Parathyroid adenoma (tissue), 2 donors: ENCODE measurements around the gene CLASP1.

Experiments
- H2AFZ ChIP-seq: fragments of 300-600 bp; sonication (generic); one replicate; pipeline ENCODE4 v1.7.0; 2017; ENCODE audit warnings: antibody characterized with exemption, mild to moderate bottlenecking
- H3K27ac ChIP-seq: fragments of 300-600 bp; sonication (generic); one replicate; pipeline ENCODE4 v1.7.0; 2017
- H3K27me3 ChIP-seq: fragments of 300-600 bp; sonication (generic); one replicate; pipeline ENCODE4 v1.7.0; 2017; ENCODE audit warnings: low read length; ENCODE audit not compliant: control insufficient read depth, insufficient read depth
- H3K36me3 ChIP-seq: fragments of 300-600 bp; sonication (generic); one replicate; pipeline ENCODE4 v1.7.0; 2017; ENCODE audit warnings: low read length; ENCODE audit not compliant: control insufficient read depth, insufficient read depth
- H3K4me1 ChIP-seq: fragments of 300-600 bp; sonication (generic); one replicate; pipeline ENCODE4 v1.7.0; 2017; ENCODE audit warnings: control low read depth
- H3K4me2 ChIP-seq: fragments of 300-600 bp; sonication (generic); one replicate; pipeline ENCODE4 v1.7.0; 2017; ENCODE audit warnings: low read length
- H3K4me3 ChIP-seq: fragments of 300-600 bp; sonication (generic); one replicate; pipeline ENCODE4 v1.7.0; 2017; ENCODE audit warnings: low read depth, low read length
- H3K79me2 ChIP-seq: fragments of 300-600 bp; sonication (generic); one replicate; pipeline ENCODE4 v1.7.0; 2017; ENCODE audit warnings: control low read depth
- H3K9ac ChIP-seq: fragments of 300-600 bp; sonication (generic); one replicate; pipeline ENCODE4 v1.7.0; 2017; ENCODE audit warnings: mild to moderate bottlenecking
- H3K9me3 ChIP-seq: fragments of 300-600 bp; sonication (generic); one replicate; pipeline ENCODE4 v1.7.0; 2017; ENCODE audit warnings: low read length; ENCODE audit not compliant: control insufficient read depth
- TF ChIP-seq, protein P1 (sequence below): fragments of 300-600 bp; sonication (generic); IDR thresholded peaks from one replicate; pipeline ENCODE4 v1.7.0; 2017; ENCODE audit warnings: antibody characterized with exemption, mild to moderate bottlenecking
- donor health status: primary hyperparathyroidism.

The CLASP1 gene

DNA sequence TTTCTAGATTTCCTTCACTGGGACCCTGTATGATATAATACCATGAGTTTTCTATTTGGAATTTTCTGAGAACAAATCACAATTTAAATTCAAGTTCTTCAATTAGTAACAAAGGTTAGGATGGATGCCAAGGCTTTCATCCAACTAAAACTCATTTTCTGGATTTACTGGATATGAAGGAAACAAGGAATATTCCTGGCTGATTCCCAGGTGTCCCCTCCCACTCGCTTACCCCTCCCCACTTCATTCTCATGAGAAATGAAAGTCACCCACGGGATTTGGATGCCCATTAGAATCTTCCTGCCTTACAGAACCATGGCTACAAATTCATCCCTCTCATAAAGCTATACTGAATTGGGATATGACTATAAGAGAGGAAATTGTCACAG is 78.6 kb downstream of the CLASP1 start:
- H3K4me1 ChIP-seq: peaks cover 6% of the 10 kb centered on the region
- TF ChIP-seq, protein P1, sequence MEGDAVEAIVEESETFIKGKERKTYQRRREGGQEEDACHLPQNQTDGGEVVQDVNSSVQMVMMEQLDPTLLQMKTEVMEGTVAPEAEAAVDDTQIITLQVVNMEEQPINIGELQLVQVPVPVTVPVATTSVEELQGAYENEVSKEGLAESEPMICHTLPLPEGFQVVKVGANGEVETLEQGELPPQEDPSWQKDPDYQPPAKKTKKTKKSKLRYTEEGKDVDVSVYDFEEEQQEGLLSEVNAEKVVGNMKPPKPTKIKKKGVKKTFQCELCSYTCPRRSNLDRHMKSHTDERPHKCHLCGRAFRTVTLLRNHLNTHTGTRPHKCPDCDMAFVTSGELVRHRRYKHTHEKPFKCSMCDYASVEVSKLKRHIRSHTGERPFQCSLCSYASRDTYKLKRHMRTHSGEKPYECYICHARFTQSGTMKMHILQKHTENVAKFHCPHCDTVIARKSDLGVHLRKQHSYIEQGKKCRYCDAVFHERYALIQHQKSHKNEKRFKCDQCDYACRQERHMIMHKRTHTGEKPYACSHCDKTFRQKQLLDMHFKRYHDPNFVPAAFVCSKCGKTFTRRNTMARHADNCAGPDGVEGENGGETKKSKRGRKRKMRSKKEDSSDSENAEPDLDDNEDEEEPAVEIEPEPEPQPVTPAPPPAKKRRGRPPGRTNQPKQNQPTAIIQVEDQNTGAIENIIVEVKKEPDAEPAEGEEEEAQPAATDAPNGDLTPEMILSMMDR: no peak
- no peak overlapping the region for H3K4me3 ChIP-seq
- no peaks in the 10 kb centered on the region for H3K9me3 ChIP-seq
- H3K9ac ChIP-seq: no peak overlapping the region
- peaks cover 13% of the 10 kb centered on the region for H3K79me2 ChIP-seq
- H3K27ac ChIP-seq: no peak overlapping the region
- H3K4me2 ChIP-seq: no peak overlapping the region
- H3K36me3 ChIP-seq: no peaks in the 10 kb centered on the region
- no peak overlapping the region for H2AFZ ChIP-seq
- no peaks in the 10 kb centered on the region for H3K27me3 ChIP-seq

DNA sequence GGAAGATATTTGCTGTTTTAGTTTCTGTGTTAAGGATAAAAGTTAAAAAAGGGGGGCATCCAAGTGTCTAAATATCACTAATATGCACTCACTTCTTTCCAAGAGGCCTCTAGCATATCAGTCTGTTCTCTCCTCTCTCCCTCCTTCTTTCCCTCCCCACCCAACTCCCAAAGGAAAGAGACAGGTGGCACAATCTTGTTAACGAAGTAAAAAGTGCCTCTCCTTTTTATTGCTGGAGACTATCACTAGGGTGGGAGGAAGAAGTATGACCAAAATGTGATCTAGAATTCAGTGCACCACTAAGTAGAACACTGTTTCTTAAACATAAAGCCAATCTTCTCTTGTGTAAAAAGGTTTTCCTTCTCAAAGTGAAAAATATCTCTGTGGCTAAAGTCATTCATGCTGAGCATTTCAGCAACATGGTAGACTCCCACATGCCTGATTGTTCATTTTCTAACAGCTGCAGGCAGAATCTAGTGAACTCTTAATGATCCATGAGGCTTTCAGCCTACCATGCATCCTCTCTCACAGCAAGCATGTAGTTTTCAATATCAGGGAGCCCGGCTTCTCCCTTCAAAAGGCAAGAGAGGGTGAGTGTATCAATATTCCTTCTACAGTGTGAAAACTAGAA is 79.1 kb downstream of the CLASP1 start:
- no peak overlapping the region for H3K27ac ChIP-seq
- peaks cover 11% of the 10 kb centered on the region for H3K4me1 ChIP-seq

DNA sequence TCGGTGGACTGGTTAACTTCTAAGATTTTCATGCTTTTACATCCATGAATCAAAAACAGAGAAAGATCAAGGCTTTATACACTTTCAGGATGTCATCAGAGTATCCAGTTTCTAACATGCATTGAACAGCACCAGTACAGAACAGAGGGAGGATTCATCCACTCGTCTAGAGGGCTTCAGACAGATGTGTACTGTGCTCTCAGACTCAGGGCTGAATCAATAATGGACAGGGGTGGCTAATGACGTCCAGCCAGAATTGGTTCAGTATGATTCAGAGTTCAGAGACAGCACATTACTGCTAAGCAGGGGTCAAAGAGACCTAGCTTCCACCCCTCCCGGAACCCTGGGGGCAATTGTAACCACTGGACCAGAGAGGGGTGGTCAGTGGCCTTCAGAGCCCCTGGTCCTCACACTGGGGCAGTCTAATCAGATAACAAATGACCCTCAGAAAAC is 81.3 kb downstream of the CLASP1 start:
- H2AFZ ChIP-seq: no peak overlapping the region
- H3K4me1 ChIP-seq: peaks cover 17% of the 10 kb centered on the region
- no peak overlapping the region for H3K27ac ChIP-seq
- no peak overlapping the region for H3K4me2 ChIP-seq
- H3K27me3 ChIP-seq: no peaks in the 10 kb centered on the region
- H3K4me3 ChIP-seq: no peak overlapping the region
- H3K9ac ChIP-seq: no peak overlapping the region
- no peaks in the 10 kb centered on the region for H3K9me3 ChIP-seq
- H3K36me3 ChIP-seq: no peaks in the 10 kb centered on the region
- TF ChIP-seq, protein P1: no peak
- H3K79me2 ChIP-seq: peaks cover 6% of the 10 kb centered on the region

More for the DNA sequence above, 79.1 kb downstream of the CLASP1 start:
- no peak overlapping the region for H3K4me2 ChIP-seq
- H2AFZ ChIP-seq: no peak overlapping the region
- H3K27me3 ChIP-seq: no peaks in the 10 kb centered on the region
- H3K36me3 ChIP-seq: no peaks in the 10 kb centered on the region
- TF ChIP-seq, protein P1: no peak
- H3K9ac ChIP-seq: no peak overlapping the region
- H3K79me2 ChIP-seq: peaks cover 12% of the 10 kb centered on the region
- no peaks in the 10 kb centered on the region for H3K9me3 ChIP-seq
- H3K4me3 ChIP-seq: no peak overlapping the region

DNA sequence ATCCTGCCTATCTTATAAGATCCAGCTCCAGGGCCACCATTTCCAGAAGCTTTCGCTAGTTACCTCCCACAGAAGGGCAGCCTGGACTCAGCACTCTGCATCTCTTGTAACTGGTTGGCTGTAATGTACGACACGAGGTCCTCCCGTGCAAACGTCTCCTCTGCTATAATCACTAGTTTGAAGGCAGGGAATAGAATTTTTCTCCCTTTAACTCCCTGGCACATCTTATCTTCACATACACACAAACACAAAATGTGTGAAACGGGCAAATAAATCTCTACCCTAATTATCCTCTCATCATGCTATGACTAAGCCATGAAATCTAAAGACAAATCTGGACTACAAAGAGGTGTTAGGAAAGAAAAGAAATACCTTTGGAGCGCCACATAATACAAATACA is 81.8 kb downstream of the CLASP1 start:
- H3K9ac ChIP-seq: no peak overlapping the region
- H3K79me2 ChIP-seq: peaks cover 12% of the 10 kb centered on the region
- H2AFZ ChIP-seq: no peak overlapping the region
- H3K4me1 ChIP-seq: peaks cover 17% of the 10 kb centered on the region
- no peak overlapping the region for H3K4me3 ChIP-seq
- no peaks in the 10 kb centered on the region for H3K27me3 ChIP-seq
- no peak overlapping the region for H3K4me2 ChIP-seq
- H3K27ac ChIP-seq: no peak overlapping the region
- H3K9me3 ChIP-seq: no peaks in the 10 kb centered on the region
- TF ChIP-seq, protein P1: no peak
- no peaks in the 10 kb centered on the region for H3K36me3 ChIP-seq
